Measurements from ENCODE around the gene UPK2. TPM values are rescaled to one million over a fixed set of nuclear protein-coding genes. Genes with fewer than 3 reads are reported as not detected.
"Not testable (repeated sequence)": the region's sequence is repeated elsewhere in the genome, so short reads cannot be mapped to it uniquely, and the experiment has no call there.

The UPK2 gene
- total RNA-seq, 1 donor from 2014 or later, result not detected

- no peak for DNase-seq (ENCODE audit: low spot score)
Measured at GRCh38 chr11:118988280-118988679, 32.2 kb downstream of the UPK2 start.

- not testable (repeated sequence) for DNase-seq (ENCODE audit: low spot score)
Measured at GRCh38 chr11:118991486-118992038, 35.5 kb downstream of the UPK2 start.

GRCh38 chr11:118996926-118997626, 41.0 kb downstream of the UPK2 start:
- no peak for DNase-seq (ENCODE audit: low spot score)

- peak; percentile 96 for DNase-seq (ENCODE audit: low spot score)
Measured at GRCh38 chr11:118997627-118998387, 41.7 kb downstream of the UPK2 start, which contains the start of gene CENATAC. Gene CENATAC (plus strand): TSS chr11:118998138. CDS start chr11:118998198, 60 bp downstream.

- DNase-seq (ENCODE audit: low spot score), result no peak
Measured at GRCh38 chr11:118998388-118998717, 42.3 kb downstream of the UPK2 start.

- peak; percentile 43 for DNase-seq (ENCODE audit: low spot score)
Measured at GRCh38 chr11:118998822-118999221, 42.7 kb downstream of the UPK2 start.

- DNase-seq (ENCODE audit: low spot score), result no peak
Measured at GRCh38 chr11:119000906-119001305, 44.8 kb downstream of the UPK2 start.

- no peak for DNase-seq (ENCODE audit: low spot score)
Measured at GRCh38 chr11:119006656-119007055, 50.6 kb downstream of the UPK2 start.

Other genes starting within 250 kb of the UPK2 start
- 98.9 TPM for gene DDX6, start 165.1 kb upstream of the UPK2 start, total RNA-seq
- gene CXCR5, start 72.4 kb upstream of the UPK2 start, total RNA-seq, result 0.06 TPM
- 107 TPM for gene BCL9L, start 30.4 kb upstream of the UPK2 start, total RNA-seq
- not detected for gene FOXR1, start 15.5 kb downstream of the UPK2 start, total RNA-seq
- gene CENATAC, start 41.8 kb downstream of the UPK2 start, total RNA-seq, result 23.2 TPM
- gene RPS25, start 62.0 kb downstream of the UPK2 start, total RNA-seq, result 662 TPM
- gene TRAPPC4, start 62.5 kb downstream of the UPK2 start, total RNA-seq, result 82.6 TPM
- gene SLC37A4, start 74.6 kb downstream of the UPK2 start, total RNA-seq, result 64.3 TPM
- gene HYOU1, start 100.9 kb downstream of the UPK2 start, total RNA-seq, result 201 TPM
- 33.4 TPM for gene VPS11, start 111.5 kb downstream of the UPK2 start, total RNA-seq
- gene HMBS, start 128.6 kb downstream of the UPK2 start, total RNA-seq, result 12.3 TPM
- gene DPAGT1, start 145.6 kb downstream of the UPK2 start, total RNA-seq, result 65.9 TPM
- 21.9 TPM for gene C2CD2L, start 151.0 kb downstream of the UPK2 start, total RNA-seq
- 35.9 TPM for gene HINFP, start 165.3 kb downstream of the UPK2 start, total RNA-seq
- 0.17 TPM for gene ABCG4, start 192.8 kb downstream of the UPK2 start, total RNA-seq
- gene NLRX1, start 212.4 kb downstream of the UPK2 start, total RNA-seq, result 24.6 TPM
- gene NHERF4, start 229.2 kb downstream of the UPK2 start, total RNA-seq, result 107 TPM